NCI-H345 (cell line): ENCODE data around the gene RUNX1.
"Not testable (repeated sequence)": the region's sequence is repeated elsewhere in the genome, so short reads cannot be mapped to it uniquely, and the experiment has no call there.

Experiments
- DNase-seq: peaks from one replicate; lab custom pipeline; 2025; lab: John Stamatoyannopoulos, UW

Gene RUNX1

GRCh38 chr21:34805157-34805556 is 243.9 kb downstream of the RUNX1 start:
- no peak for DNase-seq

- not testable (repeated sequence) for DNase-seq
These were observed 244.5 kb downstream of the RUNX1 start for GRCh38 chr21:34804584-34804983.

- DNase-seq, result no peak
These were observed 245.2 kb downstream of the RUNX1 start for GRCh38 chr21:34803782-34804370.

GRCh38 chr21:34802180-34802899 is 246.8 kb downstream of the RUNX1 start:
- no peak for DNase-seq

- DNase-seq, result no peak
These were observed 247.5 kb downstream of the RUNX1 start for GRCh38 chr21:34801519-34802132.

GRCh38 chr21:34800797-34801518 is 248.1 kb downstream of the RUNX1 start:
- DNase-seq, result no peak

GRCh38 chr21:34799092-34799491 is 250.0 kb downstream of the RUNX1 start:
- no peak for DNase-seq

- no peak for DNase-seq
These were observed 251.1 kb downstream of the RUNX1 start for GRCh38 chr21:34797921-34798535.

GRCh38 chr21:34797201-34797525 is 251.9 kb downstream of the RUNX1 start:
- no peak for DNase-seq

GRCh38 chr21:34796518-34797200 is 252.4 kb downstream of the RUNX1 start:
- peak; percentile 12 for DNase-seq

- DNase-seq, result no peak
These were observed 253.4 kb downstream of the RUNX1 start for GRCh38 chr21:34795548-34796180.

GRCh38 chr21:34795175-34795547 is 253.9 kb downstream of the RUNX1 start:
- DNase-seq, result no peak

- DNase-seq, result no peak
These were observed 254.4 kb downstream of the RUNX1 start for GRCh38 chr21:34794686-34795085.

- no peak for DNase-seq
These were observed 255.6 kb downstream of the RUNX1 start for GRCh38 chr21:34793471-34793870.

GRCh38 chr21:34792504-34793089 is 256.5 kb downstream of the RUNX1 start:
- no peak for DNase-seq

GRCh38 chr21:34791776-34792503 is 257.2 kb downstream of the RUNX1 start:
- no peak for DNase-seq

GRCh38 chr21:34790834-34791233 is 258.3 kb downstream of the RUNX1 start:
- no peak for DNase-seq

- DNase-seq, result no peak
These were observed 258.8 kb downstream of the RUNX1 start for GRCh38 chr21:34790341-34790740.

GRCh38 chr21:34788879-34789278 is 260.2 kb downstream of the RUNX1 start:
- no peak for DNase-seq

GRCh38 chr21:34783815-34784214 is 265.3 kb downstream of the RUNX1 start:
- DNase-seq, result no peak
